Measurements from ENCODE around the gene EXD2. TPM values are rescaled to one million over a fixed set of nuclear protein-coding genes. Genes with fewer than 3 reads are reported as not detected.
"Not testable (repeated sequence)": the region's sequence is repeated elsewhere in the genome, so short reads cannot be mapped to it uniquely, and the experiment has no call there.

EXD2 gene
- total RNA-seq: 28.0 and 30.5 TPM in 2 replicates

DNA sequence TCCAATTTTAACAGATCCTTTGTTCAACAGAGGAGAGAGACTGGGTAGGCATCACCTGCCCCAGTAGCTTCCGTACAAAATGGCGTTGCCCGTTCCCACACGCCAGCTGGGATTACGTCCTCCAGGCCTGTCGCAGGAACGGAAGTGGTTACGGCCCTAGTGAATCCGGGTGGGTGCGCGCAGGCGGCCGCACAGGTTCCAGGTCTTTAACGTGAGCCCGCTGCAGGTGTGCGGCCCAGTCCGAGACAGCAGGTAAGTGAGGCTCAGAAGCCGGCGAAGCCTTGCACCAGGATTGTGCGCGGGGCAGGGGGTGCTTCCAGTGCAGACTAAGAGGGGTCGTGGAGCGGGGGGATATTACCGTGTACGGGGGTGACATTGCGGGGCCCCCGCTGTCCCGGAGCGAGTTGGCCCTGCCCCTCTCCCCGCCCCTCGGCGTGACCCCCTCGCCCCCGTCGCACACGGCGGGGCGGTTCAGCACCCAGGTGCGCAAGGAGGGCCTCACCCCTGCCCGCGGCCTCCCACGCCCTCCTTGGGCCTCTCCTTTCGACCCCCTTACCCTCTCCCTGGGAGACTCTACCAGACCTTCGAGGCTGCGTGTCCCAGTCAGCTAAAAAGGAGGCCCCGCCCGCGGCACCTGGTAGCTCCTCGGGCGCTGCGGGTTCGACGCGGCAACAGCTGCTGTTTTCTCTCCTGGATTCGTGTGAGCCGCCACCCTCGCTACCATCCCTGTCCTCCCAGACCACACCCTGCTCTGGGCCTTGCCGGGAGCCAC is at the start of gene EXD2:
EXD2 (plus strand) TSS at position 159 of the 772 bp plus-strand sequence. CDS start 17,973 bp downstream, outside the sequence.
- DNase-seq (ENCODE audit: extremely low read depth, low read depth, low spot score): peak; percentile 23

DNA sequence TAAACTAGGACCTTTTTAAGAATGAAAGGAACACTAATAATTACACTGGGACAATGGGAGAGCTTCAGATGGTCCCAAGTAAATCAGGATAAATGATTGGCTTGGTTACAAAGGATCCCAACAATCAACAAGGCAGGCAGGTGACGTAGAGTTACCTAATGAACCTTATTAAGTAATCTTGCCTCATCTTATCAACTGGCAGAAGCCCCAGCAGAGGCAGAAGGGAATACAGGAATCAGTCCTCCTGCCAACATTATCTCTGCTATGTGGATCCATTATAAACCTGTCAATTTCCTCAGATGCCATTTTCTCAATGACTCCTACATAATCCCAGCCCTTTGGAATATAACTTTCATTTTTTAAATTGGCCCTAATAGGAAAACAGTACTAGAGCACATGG is 49.7 kb upstream of the EXD2 start:
- DNase-seq (ENCODE audit: extremely low read depth, low read depth, low spot score): no peak

- no peak for DNase-seq (ENCODE audit: extremely low read depth, low read depth, low spot score)
Observed at GRCh38 chr14:69142101-69142500, 49.2 kb upstream of the EXD2 start.

GRCh38 chr14:69149461-69150244 is 41.6 kb upstream of the EXD2 start:
- no peak for DNase-seq (ENCODE audit: extremely low read depth, low read depth, low spot score)

DNA sequence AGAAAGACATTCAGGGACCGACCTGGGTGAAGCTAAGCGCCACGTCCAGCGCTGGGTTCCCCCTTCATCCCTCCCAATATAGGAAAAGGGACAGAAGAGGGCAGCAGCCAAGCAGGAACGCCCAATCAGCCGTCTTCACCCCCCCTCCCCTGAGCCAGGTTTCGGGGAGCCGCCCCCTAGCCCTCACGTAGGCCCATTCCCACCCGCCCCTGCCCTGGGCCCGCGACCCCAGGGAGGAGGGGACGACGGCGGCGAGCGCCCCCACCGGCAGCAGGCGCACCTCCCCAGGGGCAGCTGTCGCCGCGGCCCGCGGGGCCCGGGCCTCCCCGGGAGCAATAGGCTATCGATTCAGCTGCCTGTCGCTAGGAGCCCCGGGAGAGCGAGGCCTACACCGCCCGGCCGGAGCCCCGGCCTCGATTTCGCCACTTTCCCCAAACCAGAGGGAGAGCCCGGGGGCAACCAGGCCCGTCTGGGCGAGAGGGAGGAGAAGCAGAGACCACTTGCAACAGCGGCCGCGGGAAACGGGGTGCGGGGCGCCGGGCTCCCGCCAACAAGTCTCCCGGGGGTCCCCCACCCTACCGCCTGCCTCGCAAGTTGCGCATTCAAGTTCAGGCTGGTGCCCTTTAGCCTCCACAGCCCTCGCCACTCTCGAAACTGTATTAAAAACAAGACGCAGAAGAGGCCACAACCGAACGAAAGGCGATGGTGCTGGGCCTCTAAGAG is 39.7 kb upstream of the EXD2 start:
- no peak for DNase-seq (ENCODE audit: extremely low read depth, low read depth, low spot score)

GRCh38 chr14:69152181-69152901 is 39.0 kb upstream of the EXD2 start:
- DNase-seq (ENCODE audit: extremely low read depth, low read depth, low spot score): no peak

GRCh38 chr14:69152902-69153151 is 38.5 kb upstream of the EXD2 start, which contains the start of gene DCAF5:
Gene DCAF5, minus strand, starts transcription at chr14:69153119. Its CDS starts 141 bp downstream, at chr14:69152978.
- DNase-seq (ENCODE audit: extremely low read depth, low read depth, low spot score): no peak

DNA sequence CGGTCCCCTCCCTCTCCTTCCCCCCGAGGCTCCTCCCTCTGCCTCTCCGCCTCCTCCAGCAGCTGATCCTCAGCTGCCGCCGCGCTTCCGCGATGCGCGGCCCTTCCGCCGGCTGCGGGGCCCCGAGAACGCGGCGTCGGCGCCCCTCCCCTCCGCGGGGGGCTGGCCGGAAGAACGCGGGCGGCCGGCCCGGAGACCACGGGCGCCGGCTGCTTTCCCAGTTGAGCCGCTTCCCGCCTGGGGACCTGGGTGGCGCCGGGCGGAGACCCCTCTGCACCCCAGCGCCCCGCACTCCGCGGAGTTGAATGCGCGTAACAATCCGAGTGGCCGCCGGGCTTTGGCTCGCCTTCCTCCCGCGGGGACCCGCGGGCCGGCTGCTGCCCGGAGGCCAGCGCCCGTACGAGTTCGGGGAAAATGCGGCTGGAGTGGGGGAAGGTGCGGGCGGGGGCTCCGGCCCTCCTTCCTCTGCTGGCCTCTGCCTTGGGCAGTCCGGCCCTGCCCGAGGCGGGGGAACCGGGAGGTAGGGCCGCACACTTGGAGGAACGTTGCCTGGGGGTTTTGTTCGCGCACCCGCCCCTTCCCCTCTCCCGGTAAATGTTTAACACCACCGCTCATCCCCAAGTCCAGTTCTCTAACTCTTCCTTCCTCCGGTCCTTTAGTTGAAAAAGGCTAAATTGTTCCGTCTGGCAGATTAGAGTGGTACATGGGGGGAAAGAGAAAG is 38.0 kb upstream of the EXD2 start:
- DNase-seq (ENCODE audit: extremely low read depth, low read depth, low spot score): no peak

DNA sequence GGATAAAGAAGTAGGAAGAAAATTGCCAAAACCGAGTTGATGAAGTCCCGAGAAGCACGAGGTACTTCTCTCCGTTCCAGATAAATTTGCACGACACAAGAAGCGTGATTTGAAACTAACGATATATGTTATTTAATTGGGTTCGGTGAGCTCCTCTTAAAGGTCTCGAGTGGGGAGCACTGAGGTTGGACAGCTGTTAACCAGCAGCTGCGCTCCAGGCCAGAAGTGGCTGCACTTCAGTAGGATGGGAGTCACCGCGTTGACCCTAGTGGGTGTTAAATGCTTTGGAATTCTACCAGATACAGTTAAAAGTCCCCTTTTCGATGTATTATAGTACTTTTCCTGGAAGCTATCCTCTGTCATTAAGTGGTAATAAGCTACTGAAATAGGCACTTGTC is 37.4 kb upstream of the EXD2 start:
- DNase-seq (ENCODE audit: extremely low read depth, low read depth, low spot score): no peak

DNA sequence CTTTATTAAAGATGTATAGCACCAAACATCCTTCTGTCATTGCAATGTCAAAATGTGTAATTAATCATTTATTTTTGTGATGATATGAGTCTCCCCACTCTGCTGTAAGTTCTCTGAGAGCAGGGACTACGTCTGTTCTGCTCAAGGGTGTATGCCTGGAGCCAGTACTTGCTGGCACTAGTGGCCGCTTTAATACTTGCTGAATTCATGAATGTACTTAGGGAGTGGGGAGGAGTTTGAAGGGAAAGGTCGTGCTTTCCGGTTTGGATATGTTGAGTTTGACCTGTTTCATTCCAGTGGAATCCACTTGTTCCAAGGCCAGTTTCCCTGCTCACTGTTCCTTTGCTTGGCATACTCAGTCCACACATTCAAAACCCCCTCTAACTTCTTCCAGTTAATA is 36.5 kb upstream of the EXD2 start:
- DNase-seq (ENCODE audit: extremely low read depth, low read depth, low spot score): no peak

- DNase-seq (ENCODE audit: extremely low read depth, low read depth, low spot score): no peak
Observed at GRCh38 chr14:69156224-69156623, 35.1 kb upstream of the EXD2 start.

- DNase-seq (ENCODE audit: extremely low read depth, low read depth, low spot score): no peak
Observed at GRCh38 chr14:69161590-69161989, 29.7 kb upstream of the EXD2 start.

- not testable (repeated sequence) for DNase-seq (ENCODE audit: extremely low read depth, low read depth, low spot score)
Observed at GRCh38 chr14:69165787-69166186, 25.5 kb upstream of the EXD2 start.

DNA sequence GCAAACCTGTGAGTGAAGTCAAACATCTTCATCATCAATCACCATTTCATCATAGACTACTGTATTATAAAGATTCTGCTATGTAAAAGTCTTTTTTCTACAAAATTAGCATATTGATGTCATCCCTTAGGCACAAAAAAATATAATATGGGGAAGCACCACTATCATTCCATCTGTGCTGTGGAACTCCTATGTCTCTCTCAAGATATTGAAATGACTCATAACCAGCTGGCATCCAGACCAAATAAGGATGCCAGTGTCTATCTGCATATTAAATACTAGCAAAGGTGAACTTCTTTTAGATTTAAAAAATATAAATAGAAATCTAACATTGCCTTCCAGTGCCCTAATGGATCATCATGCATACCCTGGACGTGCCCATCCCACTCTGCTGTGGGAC is 20.5 kb upstream of the EXD2 start:
- no peak for DNase-seq (ENCODE audit: extremely low read depth, low read depth, low spot score)

DNA sequence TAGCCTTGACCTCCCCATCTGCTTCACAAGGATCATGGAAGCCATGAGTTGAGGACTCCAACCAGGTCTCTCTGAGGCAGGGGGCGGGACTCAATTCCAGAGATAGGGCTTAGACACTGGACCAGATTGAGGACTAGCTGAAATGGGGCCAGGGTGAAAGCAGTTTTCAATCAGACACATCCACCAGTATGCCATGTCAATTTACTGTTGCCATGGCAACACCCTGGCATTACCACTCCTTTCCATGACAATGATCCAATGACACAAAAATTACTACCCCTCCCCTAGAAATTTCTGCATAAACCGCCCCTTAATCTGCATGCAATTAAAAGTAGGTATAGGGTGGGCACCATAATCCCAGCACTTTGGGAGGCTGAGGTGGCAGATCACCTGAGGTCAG is 19.7 kb upstream of the EXD2 start:
- no peak for DNase-seq (ENCODE audit: extremely low read depth, low read depth, low spot score)

GRCh38 chr14:69175130-69175529 is 16.2 kb upstream of the EXD2 start:
- DNase-seq (ENCODE audit: extremely low read depth, low read depth, low spot score): no peak

GRCh38 chr14:69181491-69181890 is 9.8 kb upstream of the EXD2 start:
- no peak for DNase-seq (ENCODE audit: extremely low read depth, low read depth, low spot score)

DNA sequence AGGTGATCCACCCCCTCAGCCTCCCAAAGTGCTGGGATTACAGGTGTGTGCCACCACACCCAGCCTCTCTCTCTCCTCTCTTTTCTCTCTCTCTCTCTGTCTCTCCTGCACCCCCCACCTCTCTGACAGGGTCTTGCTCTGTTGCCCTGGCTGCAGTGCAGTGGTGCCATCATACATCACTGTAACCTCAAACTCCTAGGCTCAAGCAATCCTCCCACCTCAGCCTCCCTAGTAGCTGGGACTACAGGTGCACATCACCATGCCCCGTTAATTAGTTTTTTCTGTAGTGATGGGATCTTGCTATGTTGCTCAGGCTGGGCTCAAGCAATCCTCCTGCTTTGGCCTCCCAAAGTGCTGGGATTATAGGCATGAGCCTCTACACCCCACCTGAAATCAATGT is 8.7 kb upstream of the EXD2 start:
- not testable (repeated sequence) for DNase-seq (ENCODE audit: extremely low read depth, low read depth, low spot score)

DNA sequence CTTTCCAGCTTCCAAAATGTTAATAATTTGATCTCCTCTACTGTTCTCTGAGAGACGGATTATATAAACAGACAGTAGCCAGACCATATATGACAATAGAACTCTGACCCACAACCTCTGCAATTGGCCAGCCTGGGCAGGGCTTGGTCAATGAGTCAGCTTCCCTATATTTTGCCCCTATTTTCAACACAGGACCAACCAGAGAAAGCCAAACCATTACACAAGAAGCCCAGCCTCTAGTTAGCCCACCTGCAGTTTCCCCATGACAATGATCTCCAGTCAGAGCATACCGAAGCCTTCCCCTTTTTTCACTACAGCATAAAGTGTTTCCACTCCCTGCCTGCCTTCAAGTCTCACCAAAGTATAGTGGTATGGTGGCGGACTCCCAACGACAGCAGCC is 7.6 kb upstream of the EXD2 start:
- DNase-seq (ENCODE audit: extremely low read depth, low read depth, low spot score): no peak

DNA sequence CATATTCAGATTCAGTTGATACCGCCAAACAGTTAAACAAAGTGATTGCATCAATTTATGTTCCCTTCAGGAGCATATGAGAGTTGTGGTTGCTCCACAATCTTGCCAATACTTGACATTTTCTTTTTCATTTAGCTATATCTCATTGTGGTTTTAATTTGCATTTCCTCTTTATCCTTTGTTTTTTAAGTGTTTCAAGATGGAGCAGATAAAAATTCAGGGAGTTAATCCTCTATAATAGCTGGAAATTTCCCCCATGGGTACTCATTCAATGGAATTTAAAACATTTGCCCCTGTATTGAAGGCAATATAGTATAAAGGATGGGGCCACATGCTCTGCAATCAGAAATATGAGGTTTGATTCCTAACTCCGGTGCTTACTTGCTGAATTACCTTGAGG is 1.1 kb upstream of the EXD2 start:
- no peak for DNase-seq (ENCODE audit: extremely low read depth, low read depth, low spot score)
